ENCODE data around the gene ADAMTS20. TPM values are rescaled to one million over a fixed set of nuclear protein-coding genes. Genes with fewer than 3 reads are reported as not detected.
"Not testable (repeated sequence)": the region's sequence is repeated elsewhere in the genome, so short reads cannot be mapped to it uniquely, and the experiment has no call there.

The ADAMTS20 gene
- polyA plus RNA-seq (ENCODE audit: insufficient read length in 3 of 3) = under 1 TPM; 0.74 to 0.86 (median 0.83) TPM
- long read RNA-seq, donor 1 = 0 reads
- long read RNA-seq, donor 2 = 0 reads
- long read RNA-seq, donor 3 = 0 reads
- long read RNA-seq, donor 4 = 0 reads
- long read RNA-seq, donor 5 = 0 reads
- long read RNA-seq, donor 6 = 0 reads
- long read RNA-seq, donor 7 = 0 reads
- long read RNA-seq, donor 8 = 0 reads
- long read RNA-seq, donor 9 = 0 reads
- long read RNA-seq, donor 10 = 0 reads
- long read RNA-seq, donor 11 = 0 reads
- long read RNA-seq, donor 12 = 0 reads
- long read RNA-seq, donor 13 = 0 reads
- long read RNA-seq, donor 14 = 0 reads
- long read RNA-seq, donor 15 = 0 reads
- long read RNA-seq, donor 16 = 0 reads

DNA sequence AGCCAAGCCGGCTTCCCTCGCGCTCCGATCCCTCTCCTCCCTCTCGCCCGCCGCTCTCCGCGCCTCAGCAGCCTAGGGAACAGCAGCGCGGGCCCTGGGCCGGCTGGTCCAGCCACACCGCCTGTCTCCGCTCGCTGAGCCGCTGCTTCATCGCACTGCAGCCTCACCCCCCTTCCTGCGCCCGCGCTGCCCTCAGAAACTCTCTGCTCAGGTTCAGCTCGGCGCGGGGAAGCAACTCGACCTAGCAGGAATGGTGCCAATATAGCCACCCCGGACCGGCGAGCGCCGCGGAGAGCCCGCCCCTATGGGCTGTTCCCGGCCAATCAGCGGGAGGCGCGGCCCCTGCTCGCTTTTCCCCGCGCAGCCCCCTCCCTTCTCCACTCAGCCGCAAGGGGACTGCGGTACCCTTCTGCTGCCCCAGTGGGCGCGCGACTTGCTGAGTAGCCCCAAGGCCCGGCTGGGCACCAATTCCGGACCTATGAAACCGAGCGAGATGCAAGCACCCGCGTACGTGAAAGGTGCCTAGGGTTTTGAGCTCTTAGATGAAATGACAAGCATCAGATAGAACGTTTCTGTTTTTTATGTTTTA, at the start of gene ADAMTS20:
Gene ADAMTS20, minus strand, starts transcription at position 233 of the 589 bp plus-strand sequence. CDS start 282 bp downstream, outside the sequence.
- DNase-seq = peak; percentile 59

DNA sequence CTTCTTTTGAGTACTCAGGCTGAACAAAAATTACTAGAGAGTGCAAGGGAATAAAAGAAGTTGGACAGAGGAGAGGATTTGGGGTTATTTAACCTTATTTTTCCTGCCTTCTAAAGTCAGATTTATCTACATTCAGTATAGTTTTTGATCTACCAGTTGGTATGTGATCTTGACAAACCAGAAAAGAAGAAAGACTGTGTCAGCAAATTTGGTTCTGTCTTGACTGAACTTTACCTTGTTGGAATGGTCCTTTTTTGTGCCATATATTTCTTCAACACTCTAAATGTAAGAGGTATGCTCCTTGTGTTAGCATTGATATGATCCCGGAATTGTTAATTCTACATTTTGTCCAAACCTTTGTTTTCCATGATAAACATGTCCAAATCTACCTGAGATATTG, 47.7 kb upstream of the ADAMTS20 start:
- DNase-seq = no peak

- DNase-seq = no peak
These were observed 47.1 kb upstream of the ADAMTS20 start for GRCh38 chr12:43599066-43599465.

GRCh38 chr12:43590307-43590706, 38.3 kb upstream of the ADAMTS20 start:
- no peak for DNase-seq

DNA sequence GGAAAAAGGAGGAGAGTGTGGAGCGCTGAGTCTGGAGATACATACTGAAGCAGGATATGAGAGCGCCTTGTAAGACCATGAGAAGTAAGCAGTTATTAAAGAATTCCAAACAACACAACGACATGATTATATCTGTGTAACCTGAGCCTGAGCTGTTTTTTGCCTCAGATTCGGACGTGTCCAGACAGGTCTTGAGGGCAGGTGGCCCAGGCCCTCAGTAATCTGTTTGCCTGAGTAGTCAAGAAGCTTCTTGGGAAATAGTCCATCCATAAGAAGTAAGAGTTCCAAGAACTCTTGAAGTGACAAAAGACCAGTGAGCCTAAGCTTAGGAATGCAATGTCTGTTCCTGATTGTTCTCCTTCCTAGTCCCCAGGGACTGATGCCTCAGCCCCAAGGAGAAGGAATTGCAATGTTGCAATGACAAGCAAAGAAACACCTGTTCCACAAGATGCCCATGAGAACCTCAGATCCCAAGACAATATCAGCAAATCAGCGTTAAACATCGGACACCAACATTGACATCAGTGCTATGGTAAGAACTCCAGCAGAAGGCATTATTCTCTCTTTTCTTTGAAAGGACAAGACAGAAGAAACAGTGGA, 34.7 kb upstream of the ADAMTS20 start:
- DNase-seq = no peak

DNA sequence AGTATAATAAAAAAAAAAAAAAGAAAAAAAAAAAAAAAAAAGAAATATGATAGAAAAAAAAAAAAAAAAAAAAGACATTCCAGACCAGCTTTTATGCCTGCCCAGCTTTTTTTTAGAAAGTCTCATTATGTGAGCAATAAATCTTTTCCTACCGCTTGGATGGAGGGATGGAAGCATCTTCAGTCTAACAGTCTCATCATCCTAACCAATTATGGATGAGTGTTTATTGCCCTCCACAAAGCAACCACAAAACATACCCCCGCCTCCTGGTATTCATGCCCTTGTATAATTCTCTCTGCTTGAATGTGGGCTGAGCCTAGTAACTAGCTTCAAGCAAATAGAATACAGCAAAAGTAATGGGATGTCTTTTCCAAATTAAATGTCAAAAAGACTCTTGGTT, 33.7 kb upstream of the ADAMTS20 start:
- DNase-seq = no peak

DNA sequence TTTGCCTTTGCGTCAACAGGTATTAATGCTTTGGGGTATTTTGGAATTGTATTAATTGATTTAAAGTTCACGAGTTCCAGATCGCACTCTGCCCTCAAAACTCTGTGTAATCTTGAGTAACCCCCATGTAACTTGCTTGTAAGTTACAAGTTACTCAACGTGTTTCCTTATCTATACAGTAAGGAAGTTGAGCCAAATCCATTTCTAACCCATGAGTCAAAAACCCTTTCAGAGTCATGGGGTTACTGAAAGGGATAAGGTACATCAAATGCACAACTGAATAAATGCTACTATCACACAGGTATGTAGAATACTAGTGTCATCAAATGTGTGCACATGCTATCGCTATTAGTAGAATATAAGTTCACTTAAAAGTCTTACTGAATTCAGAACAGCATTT, 28.6 kb upstream of the ADAMTS20 start:
- DNase-seq = no peak

GRCh38 chr12:43579206-43579605, 27.2 kb upstream of the ADAMTS20 start:
- peak; percentile 22 for DNase-seq

DNA sequence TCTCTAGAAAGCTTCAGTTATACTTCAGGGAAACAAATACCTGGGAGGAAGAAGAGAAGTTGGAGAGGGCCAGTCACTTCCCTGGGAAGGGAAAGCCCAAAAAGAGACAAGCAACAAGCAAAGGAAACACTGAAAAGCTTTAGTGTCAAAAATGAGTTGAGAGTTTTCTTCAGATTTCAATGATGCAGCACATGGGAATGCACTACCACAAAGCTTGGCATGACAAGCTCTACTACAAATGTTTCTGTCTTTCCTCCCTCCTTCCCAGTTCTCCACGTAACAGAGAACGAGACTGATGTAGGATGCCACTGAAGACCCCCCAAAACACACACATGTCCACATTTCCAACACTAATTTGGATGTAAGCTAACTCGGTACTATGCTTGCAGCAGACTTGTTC, 26.8 kb upstream of the ADAMTS20 start:
- no peak for DNase-seq

DNA sequence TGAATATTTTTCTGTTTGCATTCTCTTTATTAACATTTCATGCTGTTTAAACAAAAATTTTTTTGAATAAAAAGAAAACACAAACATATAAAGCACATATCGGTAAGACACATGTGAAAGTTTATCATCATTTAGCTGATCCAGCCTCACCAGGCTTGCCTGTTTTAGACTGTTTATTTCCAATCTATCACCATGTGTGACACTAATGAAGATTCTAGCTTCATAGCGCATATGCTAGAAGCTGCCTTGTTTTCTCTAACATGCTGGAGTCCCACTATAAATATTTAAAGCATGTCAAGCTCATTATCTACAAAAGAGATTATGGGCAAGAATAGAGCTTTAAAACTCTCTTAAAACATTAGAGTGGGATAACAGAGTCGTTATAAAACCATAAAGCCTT, 25.4 kb upstream of the ADAMTS20 start:
- no peak for DNase-seq

GRCh38 chr12:43576162-43576561, 24.2 kb upstream of the ADAMTS20 start:
- no peak for DNase-seq

- no peak for DNase-seq
These were observed 19.9 kb upstream of the ADAMTS20 start for GRCh38 chr12:43571885-43572284.

DNA sequence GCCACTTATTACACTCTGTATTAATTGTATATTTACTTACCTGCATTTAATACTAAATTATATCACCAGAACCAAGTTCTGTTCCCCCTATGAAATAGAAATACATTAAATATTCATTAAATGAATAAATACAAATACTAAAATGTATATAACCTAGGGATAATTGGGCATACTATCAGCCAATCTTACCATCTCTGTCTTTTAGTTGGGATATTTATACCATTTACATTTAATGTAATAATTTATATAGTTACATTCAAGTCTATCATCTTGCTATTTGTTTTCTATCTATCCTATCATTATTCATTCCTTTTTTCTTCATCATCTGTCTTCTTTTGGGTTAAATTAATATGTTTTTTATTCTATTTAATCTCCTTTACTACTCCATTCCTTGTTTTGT, 4.1 kb upstream of the ADAMTS20 start:
- DNase-seq = no peak

DNA sequence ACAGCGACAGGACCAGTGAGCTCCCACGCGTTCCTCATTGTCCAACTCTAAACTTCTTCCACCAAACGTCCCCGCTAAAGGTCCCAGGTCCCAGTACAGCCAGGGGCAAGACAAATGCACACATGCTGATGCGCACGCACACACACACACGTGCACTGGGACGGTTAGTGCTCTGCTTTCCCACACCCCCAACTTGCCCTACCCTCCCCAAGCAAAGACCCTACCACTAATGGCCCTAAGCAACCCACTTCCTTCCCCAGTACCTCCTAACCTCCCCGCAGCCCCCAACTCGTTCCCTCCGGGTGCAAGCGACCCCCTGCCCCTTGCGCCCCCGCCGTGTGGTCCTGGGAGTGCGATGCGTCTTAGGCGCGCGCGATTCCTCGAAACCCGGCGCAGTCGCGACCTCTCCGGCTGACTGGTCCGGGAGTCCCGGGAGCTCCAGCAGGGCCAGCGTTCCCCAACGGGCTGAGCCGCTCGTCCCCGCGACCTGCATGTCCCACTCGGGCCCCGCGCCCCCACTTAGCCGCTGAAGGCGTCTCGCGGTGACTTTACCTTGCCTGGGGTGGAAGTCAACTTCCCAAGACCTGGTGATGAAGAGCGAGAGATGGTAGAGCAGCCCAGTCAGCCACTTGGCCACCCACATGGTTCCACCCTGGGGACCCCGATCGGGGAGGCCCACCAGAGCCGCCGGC, 578 bp downstream of the ADAMTS20 start:
- DNase-seq = peak; percentile 11

GRCh38 chr12:43550831-43551271, 1.2 kb downstream of the ADAMTS20 start:
- DNase-seq = peak; percentile 4

GRCh38 chr12:43544703-43545102, 7.3 kb downstream of the ADAMTS20 start:
- no peak for DNase-seq

DNA sequence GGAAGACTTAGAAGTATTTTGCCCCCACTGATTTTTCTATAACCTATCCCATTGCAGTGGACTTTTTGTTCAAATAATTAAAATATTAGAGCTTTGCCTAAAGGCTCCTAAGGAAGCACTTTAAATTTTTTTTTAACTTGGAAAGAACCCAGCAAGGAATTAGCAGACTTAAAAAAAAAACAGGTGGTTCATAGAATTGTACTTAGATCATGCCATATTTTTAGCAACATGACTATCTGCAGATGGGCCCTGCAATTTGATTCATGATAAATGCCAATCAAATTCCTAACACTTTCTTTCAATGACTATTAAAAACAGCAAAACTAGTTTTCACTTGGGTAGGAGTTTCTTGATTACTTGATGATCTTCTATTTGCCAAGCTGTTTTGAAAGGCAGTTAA, 11.5 kb downstream of the ADAMTS20 start:
- DNase-seq = no peak

GRCh38 chr12:43537675-43538074, 14.3 kb downstream of the ADAMTS20 start:
- not testable (repeated sequence) for DNase-seq

- DNase-seq = no peak
These were observed 36.0 kb downstream of the ADAMTS20 start for GRCh38 chr12:43516045-43516444.

GRCh38 chr12:43501703-43502102, 50.3 kb downstream of the ADAMTS20 start:
- peak; percentile 0 for DNase-seq

- DNase-seq = no peak
These were observed 58.7 kb downstream of the ADAMTS20 start for GRCh38 chr12:43493261-43493797.
